GM23338 (cell line): ENCODE measurements around the gene TRAF2. TPM values are rescaled to one million over a fixed set of nuclear protein-coding genes. Genes with fewer than 3 reads are reported as not detected.

Experiments
- ATAC-seq: fragments of 200-7000 bp; cut with Tn5 transposase; 3 replicates; pipeline ENCODE4 v1.9.1; 2020
- DNase-seq: peaks from one replicate; pipeline ENCODE4 v3.0.0-alpha.2; 2015; ENCODE audit warnings: low spot score
- H2AFZ ChIP-seq: fragments of 200-600 bp; sonication (generic); 2 replicates; pipeline ENCODE4 v1.8.0; 2016; ENCODE audit warnings: antibody characterized with exemption, mild to moderate bottlenecking, moderate library complexity
- H3F3A ChIP-seq: fragments of 200-600 bp; sonication (generic); replicated peaks from 2 replicates; pipeline ENCODE4 v1.8.0; 2017; ENCODE audit warnings: antibody characterized with exemption, mixed run types, low read depth
- H3K27ac ChIP-seq: fragments of 200-600 bp; sonication (generic); 2 replicates; pipeline ENCODE4 v1.6.1; 2016; ENCODE audit warnings: low read depth
- H3K27me3 ChIP-seq: fragments of 200-600 bp; sonication (generic); 2 replicates; pipeline ENCODE4 v1.8.0; 2016; ENCODE audit warnings: mild to moderate bottlenecking, mixed run types, moderate library complexity; ENCODE audit not compliant: insufficient read depth
- H3K36me3 ChIP-seq: fragments of 200-600 bp; sonication (generic); 2 replicates; pipeline ENCODE4 v1.8.0; 2016; ENCODE audit warnings: mild to moderate bottlenecking; ENCODE audit not compliant: insufficient read depth
- H3K4me1 ChIP-seq: fragments of 200-600 bp; sonication (generic); 2 replicates; pipeline ENCODE4 v1.8.0; 2016; ENCODE audit warnings: mild to moderate bottlenecking, moderate library complexity; ENCODE audit not compliant: insufficient read depth
- H3K4me2 ChIP-seq: fragments of 200-600 bp; sonication (generic); 2 replicates; pipeline ENCODE4 v1.7.1; 2017; ENCODE audit warnings: mixed run types
- H3K4me3 ChIP-seq: fragments of 200-600 bp; sonication (generic); 2 replicates; pipeline ENCODE4 v1.6.1; 2016; ENCODE audit warnings: mixed run types
- H3K79me2 ChIP-seq: fragments of 200-600 bp; sonication (generic); replicated peaks from 2 replicates; pipeline ENCODE4 v1.8.0; 2017; ENCODE audit warnings: mild to moderate bottlenecking; ENCODE audit not compliant: insufficient read depth
- H3K9me2 ChIP-seq: fragments of 200-600 bp; sonication (generic); 2 replicates; pipeline ENCODE4 v1.8.0; 2017; ENCODE audit not compliant: insufficient read depth
- H4K20me1 ChIP-seq: fragments of 200-600 bp; sonication (generic); replicated peaks from 2 replicates; pipeline ENCODE4 v1.8.0; 2017; ENCODE audit warnings: mild to moderate bottlenecking; ENCODE audit not compliant: insufficient read depth
- H3K27ac Mint-ChIP-seq: 2 replicates; pipeline ENCODE4 v1.8.0; 2020; ENCODE audit warnings: inconsistent platforms, mild to moderate bottlenecking, moderate library complexity, mixed read lengths
- H3K27me3 Mint-ChIP-seq: 3 replicates; pipeline ENCODE4 v1.8.0; 2022; ENCODE audit warnings: low read depth, mild to moderate bottlenecking, moderate library complexity, mixed read lengths, inconsistent platforms; ENCODE audit not compliant: insufficient read depth, poor library complexity
- H3K36me3 Mint-ChIP-seq: 3 replicates; pipeline ENCODE4 v1.8.0; 2021; ENCODE audit warnings: low read depth, mild to moderate bottlenecking, inconsistent platforms, moderate library complexity, mixed read lengths
- H3K4me1 Mint-ChIP-seq: 3 replicates; pipeline ENCODE4 v1.8.0; 2020; ENCODE audit warnings: mild to moderate bottlenecking, inconsistent platforms, mixed read lengths
- H3K4me3 Mint-ChIP-seq: 3 replicates; pipeline ENCODE4 v1.8.0; 2021; ENCODE audit warnings: moderate library complexity, mild to moderate bottlenecking, inconsistent platforms, mixed read lengths
- H3K9me3 Mint-ChIP-seq: 3 replicates; pipeline ENCODE4 v1.8.0; 2020; ENCODE audit warnings: moderate library complexity, mild to moderate bottlenecking, inconsistent platforms, mixed read lengths
- CREB1 ChIP-seq: fragments of 250-450 bp; sonication (Bioruptor Pico); IDR thresholded peaks from 2 replicates; pipeline ENCODE4 v1.5.0; 2020; ENCODE audit warnings: low read depth, mild to moderate bottlenecking, moderate library complexity
- JUNB ChIP-seq: IDR thresholded peaks from one replicate; pipeline ENCODE4 v1.6.1; 2016; ENCODE audit warnings: antibody characterized with exemption; ENCODE audit not compliant: unreplicated experiment
- STAT1 ChIP-seq: IDR thresholded peaks from one replicate; pipeline ENCODE4 v1.6.1; 2016; ENCODE audit warnings: antibody characterized with exemption; ENCODE audit not compliant: unreplicated experiment
- ZNF331 ChIP-seq: fragments of 250-450 bp; sonication (Bioruptor Pico); IDR thresholded peaks from 2 replicates; pipeline ENCODE4 v1.5.0; 2020; ENCODE audit warnings: low read depth, mild to moderate bottlenecking, moderate library complexity
- ZNF462 ChIP-seq: fragments of 250-450 bp; sonication (Bioruptor Pico); IDR thresholded peaks from 2 replicates; pipeline ENCODE4 v1.5.0; 2020; ENCODE audit warnings: mild to moderate bottlenecking, moderate library complexity
- polyA plus RNA-seq: library from polyadenylated mRNA; unstranded; fragments of >200 nt; fragmentation: Nextera tagmentation; extraction: Ambion mirVana; gene quantifications from 2 replicates; pipeline ENCODE4 v1.2.1, GENCODE V29; 2016
- total RNA-seq: library from RNA; depleted of rRNA; stranded (reverse); fragments of >200 nt; shearing (Covaris generic); gene quantifications from 2 replicates; pipeline ENCODE4 v1.2.3, GENCODE V29; 2014

TRAF2 gene
- total and polyA plus RNA-seq, 2 experiments from 2014 or later = 25.4 to 39.9 TPM

- Mint-ChIP-seq H3K4me3 (no peak overlapping the region), H3K9me3 (no peaks in the 10 kb centered on the region; the same call in 2 of the 3 replicates)
- H3K36me3 ChIP-seq = no peaks in the 10 kb centered on the region
Measured at GRCh38 chr9:136939431-136939995, 53.2 kb downstream of the TRAF2 start.

DNA sequence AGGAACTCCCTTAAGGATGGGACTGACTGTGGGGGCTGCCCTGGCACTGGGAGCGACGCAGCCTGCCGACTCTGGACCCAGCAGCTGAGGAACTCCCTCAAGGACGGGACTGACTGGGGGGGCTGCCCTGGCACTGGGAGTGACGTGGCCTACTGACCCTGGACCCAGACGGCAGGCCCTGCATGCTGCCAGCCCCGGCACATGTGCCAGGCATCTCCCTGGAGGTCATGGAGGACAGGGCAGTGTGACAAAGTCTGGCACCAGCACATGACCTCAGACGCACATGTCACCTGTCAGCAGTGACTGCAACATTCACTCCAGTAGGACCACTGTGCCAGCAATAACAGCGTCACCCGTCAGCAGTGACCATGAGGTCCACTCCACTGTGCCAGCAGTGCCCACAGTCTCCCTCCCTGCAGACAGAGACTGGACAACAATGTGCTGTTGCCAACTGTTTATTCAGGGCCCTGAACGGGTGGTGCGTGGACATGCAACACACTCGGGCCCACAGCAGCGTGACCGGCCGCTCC is 53.7 kb downstream of the TRAF2 start:
- no peaks in the 10 kb centered on the region for H3K9me3 Mint-ChIP-seq
- Histone ChIP-seq H3K9me2 (no peaks in the 10 kb centered on the region), H3K79me2 (0 out of 2 replicates have a peak, but pooled peaks cover 5% of the 10 kb centered on the region), H3K4me3 (no peak overlapping the region), H3K27ac (no peak overlapping the region), H2AFZ (no peak overlapping the region), H3F3A (0 out of 2 replicates have a peak, but pooled peaks cover 3% of the 10 kb centered on the region), H4K20me1 (peaks cover 12% of the 10 kb centered on the region), H3K4me1 (no peaks in the 10 kb centered on the region; the same call in 1 of the 2 replicates), H3K27me3 (no peaks in the 10 kb centered on the region), H3K36me3 (no peaks in the 10 kb centered on the region), H3K4me2 (no peak overlapping the region)
- H3K27ac Mint-ChIP-seq = no peak overlapping the region
- DNase-seq (no peak), ATAC-seq (no peak)
- peaks cover 10% of the 10 kb centered on the region for H3K27me3 Mint-ChIP-seq
- no peak overlapping the region for H3K4me3 Mint-ChIP-seq
- H3K4me1 Mint-ChIP-seq = peaks cover 5% of the 10 kb centered on the region
- TF ChIP-seq CREB1 (CRISPR knock-in tag) = no peak
- H3K36me3 Mint-ChIP-seq = peaks cover 40% of the 10 kb centered on the region

More at GRCh38 chr9:136939431-136939995, 53.2 kb downstream of the TRAF2 start:
- peaks cover 3% of the 10 kb centered on the region; the same call in 1 of the 2 replicates for H3F3A ChIP-seq
- no peak for ATAC-seq
- DNase-seq = no peak
- H2AFZ ChIP-seq = no peak overlapping the region
- Mint-ChIP-seq H3K4me1 (peaks cover 3% of the 10 kb centered on the region), H3K36me3 (peaks cover 44% of the 10 kb centered on the region), H3K27me3 (peaks cover 10% of the 10 kb centered on the region), H3K27ac (no peak overlapping the region; the same call in 1 of the 2 replicates)
- H3K27me3 ChIP-seq = no peaks in the 10 kb centered on the region
- 0 out of 2 replicates have a peak, but pooled peaks cover 9% of the 10 kb centered on the region for H3K79me2 ChIP-seq
- H3K4me2 ChIP-seq = no peak overlapping the region
- no peaks in the 10 kb centered on the region for H3K9me2 ChIP-seq
- no peak for TF ChIP-seq STAT1
- H4K20me1 ChIP-seq = peaks cover 12% of the 10 kb centered on the region
- no peaks in the 10 kb centered on the region; the same call in 1 of the 2 replicates for H3K4me1 ChIP-seq
- H3K4me3 ChIP-seq = no peak overlapping the region
- 0 out of 2 replicates have a peak overlapping the region, but pooled peaks have one; percentile 72 for H3K27ac ChIP-seq

GRCh38 chr9:136940526-136941230 is 54.4 kb downstream of the TRAF2 start:
- Histone ChIP-seq H2AFZ (no peak overlapping the region), H3K4me1 (no peaks in the 10 kb centered on the region; the same call in 1 of the 2 replicates), H3K36me3 (no peaks in the 10 kb centered on the region), H3K4me3 (no peak overlapping the region), H3K79me2 (0 out of 2 replicates have a peak, but pooled peaks cover 5% of the 10 kb centered on the region), H3K27me3 (no peaks in the 10 kb centered on the region), H3K27ac (no peak overlapping the region), H3K9me2 (no peaks in the 10 kb centered on the region), H3K4me2 (no peak overlapping the region), H4K20me1 (peaks cover 12% of the 10 kb centered on the region), H3F3A (0 out of 2 replicates have a peak, but pooled peaks cover 3% of the 10 kb centered on the region)
- Mint-ChIP-seq H3K27ac (no peak overlapping the region), H3K4me1 (peaks cover 5% of the 10 kb centered on the region), H3K9me3 (no peaks in the 10 kb centered on the region), H3K27me3 (peaks cover 12% of the 10 kb centered on the region), H3K4me3 (no peak overlapping the region), H3K36me3 (peaks cover 39% of the 10 kb centered on the region)
- no peak for ATAC-seq
- DNase-seq = no peak
- TF ChIP-seq ZNF462 (CRISPR knock-in tag) (no peak), ZNF331 (CRISPR knock-in tag) (no peak), JUNB (no peak)
